H9 (cell line): ENCODE data around the gene CDK5R2. TPM values are rescaled to one million over a fixed set of nuclear protein-coding genes. Genes with fewer than 3 reads are reported as not detected.

ENCODE experiments used
- DNase-seq: peaks from one replicate; pipeline ENCODE4 v3.0.0-alpha.2; 2017
- H2AFZ ChIP-seq: one replicate; pipeline ENCODE4 v1.6.1; 2013; ENCODE audit warnings: mild to moderate bottlenecking, low read length, control low read depth, moderate library complexity
- H2AK5ac ChIP-seq: 2 replicates; pipeline ENCODE4 v1.6.1; 2013; ENCODE audit warnings: low read length, control low read depth, mixed read lengths; ENCODE audit not compliant: insufficient read length
- H2BK120ac ChIP-seq: one replicate; pipeline ENCODE4 v1.6.1; 2013; ENCODE audit warnings: low read depth, mild to moderate bottlenecking, low read length, control low read depth, inconsistent platforms; ENCODE audit not compliant: poor library complexity, severe bottlenecking
- H2BK12ac ChIP-seq: 2 replicates; pipeline ENCODE4 v1.6.1; 2013; ENCODE audit warnings: low read length, control low read depth, mixed read lengths, low read depth; ENCODE audit not compliant: insufficient read length
- H2BK15ac ChIP-seq: 2 replicates; pipeline ENCODE4 v1.6.1; 2013; ENCODE audit warnings: low read depth, low read length, control low read depth
- H2BK20ac ChIP-seq: one replicate; pipeline ENCODE4 v1.6.1; 2013; ENCODE audit warnings: low read depth, mild to moderate bottlenecking, low read length, control low read depth, inconsistent platforms; ENCODE audit not compliant: poor library complexity, severe bottlenecking
- H2BK5ac ChIP-seq: 2 replicates; pipeline ENCODE4 v1.6.1; 2013; ENCODE audit warnings: low read length, control low read depth, mixed read lengths; ENCODE audit not compliant: insufficient read length
- H3K14ac ChIP-seq: 2 replicates; pipeline ENCODE4 v1.6.1; 2013; ENCODE audit warnings: low read length, control low read depth; ENCODE audit not compliant: insufficient read depth
- H3K18ac ChIP-seq: 2 replicates; pipeline ENCODE4 v1.6.1; 2013; ENCODE audit warnings: low read depth, mild to moderate bottlenecking, mixed read lengths, low read length, control low read depth; ENCODE audit not compliant: insufficient read length
- H3K23ac ChIP-seq: 2 replicates; pipeline ENCODE4 v1.6.1; 2013; ENCODE audit warnings: low read length, control low read depth, mixed read lengths, low read depth; ENCODE audit not compliant: insufficient read length
- H3K23me2 ChIP-seq: 2 replicates; pipeline ENCODE4 v1.6.1; 2013; ENCODE audit warnings: low read depth, mild to moderate bottlenecking, mixed read lengths, low read length, control low read depth; ENCODE audit not compliant: insufficient read length, poor library complexity, severe bottlenecking
- H3K27ac ChIP-seq: 2 replicates; pipeline ENCODE4 v1.5.1; 2013; ENCODE audit warnings: low read length, control low read depth, mixed read lengths, low read depth; ENCODE audit not compliant: insufficient read length
- H3K27me3 ChIP-seq: 2 replicates; pipeline ENCODE4 v1.6.1; 2013; ENCODE audit warnings: low read length, control low read depth, inconsistent platforms; ENCODE audit not compliant: insufficient read depth
- H3K4ac ChIP-seq: 2 replicates; pipeline ENCODE4 v1.6.1; 2013; ENCODE audit warnings: low read depth, mild to moderate bottlenecking, control low read depth, inconsistent platforms, low read length, moderate library complexity
- H3K4me1 ChIP-seq: 2 replicates; pipeline ENCODE4 v1.6.1; 2013; ENCODE audit warnings: low read length, control low read depth, inconsistent platforms; ENCODE audit not compliant: insufficient read depth
- H3K4me2 ChIP-seq: 2 replicates; pipeline ENCODE4 v1.6.1; 2013; ENCODE audit warnings: low read length, control low read depth, mixed read lengths; ENCODE audit not compliant: insufficient read length, insufficient read depth
- H3K56ac ChIP-seq: 2 replicates; pipeline ENCODE4 v1.6.1; 2013; ENCODE audit warnings: low read depth, mild to moderate bottlenecking, mixed read lengths, low read length, control low read depth; ENCODE audit not compliant: insufficient read length
- H3K79me1 ChIP-seq: 2 replicates; pipeline ENCODE4 v1.6.1; 2013; ENCODE audit warnings: low read depth, mild to moderate bottlenecking, moderate library complexity, low read length, control low read depth, inconsistent platforms; ENCODE audit not compliant: insufficient read depth, poor library complexity, severe bottlenecking
- H3K79me2 ChIP-seq: 2 replicates; pipeline ENCODE4 v1.6.1; 2013; ENCODE audit warnings: low read length, control low read depth, inconsistent platforms; ENCODE audit not compliant: insufficient read depth
- H3K9ac ChIP-seq: 2 replicates; pipeline ENCODE4 v1.6.1; 2013; ENCODE audit warnings: low read length, control low read depth, mixed read lengths; ENCODE audit not compliant: insufficient read length; ENCODE audit errors: extremely low read depth
- H3K9me3 ChIP-seq: one replicate; pipeline ENCODE4 v1.6.1; 2013; ENCODE audit warnings: low read depth, low read length, inconsistent platforms; ENCODE audit not compliant: control insufficient read depth
- H3T11ph ChIP-seq: one replicate; pipeline ENCODE4 v1.6.1; 2013; ENCODE audit warnings: mild to moderate bottlenecking, low read length, control low read depth, inconsistent platforms
- H4K20me1 ChIP-seq: one replicate; pipeline ENCODE4 v1.6.1; 2013; ENCODE audit not compliant: control insufficient read depth, insufficient read length, insufficient read depth
- H4K5ac ChIP-seq: 2 replicates; pipeline ENCODE4 v1.6.1; 2013; ENCODE audit warnings: low read depth, mild to moderate bottlenecking, mixed read lengths, low read length, control low read depth; ENCODE audit not compliant: insufficient read length
- H4K8ac ChIP-seq: replicated peaks from 2 replicates; pipeline ENCODE4 v1.6.1; 2013; ENCODE audit warnings: low read length, control low read depth, mixed read lengths, low read depth; ENCODE audit not compliant: insufficient read length
- H4K91ac ChIP-seq: 2 replicates; pipeline ENCODE4 v1.6.1; 2013; ENCODE audit warnings: low read depth, mild to moderate bottlenecking, moderate library complexity, mixed read lengths, low read length, control low read depth; ENCODE audit not compliant: insufficient read length
- H3K27ac Mint-ChIP-seq, 3 experiments: 2 replicates in 2 of 3; 3 replicates in 1 of 3; pipeline ENCODE4 v1.8.0; 2020 to 2021; ENCODE audit warnings: mixed read lengths in 3 of 3, mild to moderate bottlenecking in 1 of 3, moderate library complexity in 1 of 3
- H3K27me3 Mint-ChIP-seq: 2 replicates; pipeline ENCODE4 v1.8.0; 2021; ENCODE audit warnings: low read depth, mild to moderate bottlenecking, moderate library complexity, mixed read lengths
- H3K36me3 Mint-ChIP-seq, 3 experiments: 2 replicates in 2 of 3; 3 replicates in 1 of 3; pipeline ENCODE4 v1.8.0; 2020 to 2021; ENCODE audit warnings: low read depth in 3 of 3, mixed read lengths in 3 of 3; ENCODE audit not compliant: insufficient read depth in 1 of 3
- H3K4me1 Mint-ChIP-seq, 2 experiments: 2 replicates each; pipeline ENCODE4 v1.8.0; 2020; ENCODE audit warnings: mixed read lengths in 2 of 2
- H3K4me3 Mint-ChIP-seq, 2 experiments: 2 replicates in 1 of 2; 3 replicates in 1 of 2; pipeline ENCODE4 v1.8.0; 2020 to 2021; ENCODE audit warnings: mild to moderate bottlenecking in 2 of 2, mixed read lengths in 2 of 2, moderate library complexity in 1 of 2
- H3K9me3 Mint-ChIP-seq, 2 experiments: 2 replicates in 1 of 2; 3 replicates in 1 of 2; pipeline ENCODE4 v1.8.0; 2020; ENCODE audit warnings: mild to moderate bottlenecking in 2 of 2, mixed read lengths in 2 of 2, moderate library complexity in 1 of 2
- CTCF ChIP-seq: fragments of 200-600 bp; sonication (generic); conservative IDR thresholded peaks from 3 replicates; pipeline ENCODE4 v1.8.0; 2021; ENCODE audit warnings: antibody characterized with exemption, mild to moderate bottlenecking
- WGBS: extraction: QIAGEN DNeasy Blood & Tissue Kit; methylation state at CpG from one replicate; pipeline ENCODE4 v1.1.7; 2013; ENCODE audit warnings: missing lambda C conversion rate, low lambda C conversion rate, mixed read lengths; ENCODE audit not compliant: insufficient read length; ENCODE audit errors: extremely low coverage; 5-methylcytosine and 5-hydroxymethylcytosine counted together
- total RNA-seq: library from RNA; stranded (reverse); gene quantifications from 2 replicates; pipeline ENCODE4 v1.2.1, GENCODE V29; 2021

CDK5R2 gene
- total RNA-seq, 1 experiment from 2014 or later = 0.26 TPM

GRCh38 chr2:218990052-218990451 lies 30.6 kb downstream of the CDK5R2 start:
- no peak overlapping the region for H3K27ac ChIP-seq
- no peak overlapping the region for H4K91ac ChIP-seq
- H4K8ac ChIP-seq = no peak overlapping the region
- H3K4me1 Mint-ChIP-seq = peaks cover 3 to 19% of the 10 kb centered on the region in 2 experiments
- no peak overlapping the region for H3K14ac ChIP-seq
- H3K36me3 Mint-ChIP-seq = peaks cover 0 to 3% (median 0%) of the 10 kb centered on the region in 3 experiments; a peak in 1 of 7 replicates
- H4K20me1 ChIP-seq = no peaks in the 10 kb centered on the region
- H3K9ac ChIP-seq = no peak overlapping the region
- H3K9me3 ChIP-seq = no peaks in the 10 kb centered on the region
- H2BK12ac ChIP-seq = no peak overlapping the region
- no peak for TF ChIP-seq CTCF
- H3K27me3 Mint-ChIP-seq = peaks cover 99% of the 10 kb centered on the region
- no peaks in the 10 kb centered on the region for H3K23me2 ChIP-seq
- peaks cover 93% of the 10 kb centered on the region for H3K27me3 ChIP-seq
- H3K4me3 Mint-ChIP-seq = no peak overlapping the region
- H3K79me1 ChIP-seq = no peaks in the 10 kb centered on the region
- no peak overlapping the region for H3K27ac Mint-ChIP-seq
- H3K4me2 ChIP-seq = no peak overlapping the region
- H3K9me3 Mint-ChIP-seq = peaks cover 0 to 2% of the 10 kb centered on the region in 2 experiments; a peak in 3 of 5 replicates
- no peaks in the 10 kb centered on the region for H3K79me2 ChIP-seq
- H2BK20ac ChIP-seq = no peak overlapping the region
- no peak for DNase-seq
- no peak overlapping the region for H3K4ac ChIP-seq
- H3K23ac ChIP-seq = no peak overlapping the region
- H3K4me1 ChIP-seq = no peaks in the 10 kb centered on the region
- H2BK15ac ChIP-seq = no peak overlapping the region
- H4K5ac ChIP-seq = no peak overlapping the region
- H2AFZ ChIP-seq = no peak overlapping the region
- no peak overlapping the region for H2BK5ac ChIP-seq
- no peak overlapping the region for H2AK5ac ChIP-seq
- H2BK120ac ChIP-seq = no peak overlapping the region
- no peak overlapping the region for H3K18ac ChIP-seq
- no CpG with 5 or more reads among the region's 9 CpGs for WGBS
- H3K56ac ChIP-seq = no peak overlapping the region
- no peak overlapping the region for H3T11ph ChIP-seq
